HepG2 (cell line): ENCODE data around the gene BCL6. TPM values are rescaled to one million over a fixed set of nuclear protein-coding genes. Genes with fewer than 3 reads are reported as not detected.
A peak's percentile ranks its signal among the peaks of the same experiment; 100 is the strongest.

Experiments used
- ATAC-seq: fragments of 200-7000 bp; cut with Tn5 transposase; 3 replicates; pipeline ENCODE4 v1.9.1; 2020; ENCODE audit warnings: mild to moderate bottlenecking, moderate library complexity
- BruUV-seq: library from RNA; stranded (reverse); fragments of 400-500 nt; replicated peaks from 2 replicates; lab custom pipeline; 2021; lab: Mats Ljungman, UMichigan
- CTCF ChIA-PET: fragments of 300-600 bp; formaldehyde crosslinking; extraction: SDS; loops from one replicate; lab custom pipeline; 2021; ENCODE audit warnings: low total read pairs, inconsistent platforms, low intra/inter-chr PET ratio; lab: Yijun Ruan, JAX
- POLR2A ChIA-PET: fragments of 350-600 bp; sonication (Branson Sonifier 250); formaldehyde crosslinking; loops from one replicate; lab custom pipeline; 2020; ENCODE audit warnings: antibody characterized with exemption, inconsistent platforms; lab: Yijun Ruan, JAX
- DNase-seq: peaks from one replicate; pipeline ENCODE4 v3.0.0-alpha.2; 2015; ENCODE audit warnings: low spot score
- FAIRE-seq: peaks from 3 replicates; lab custom pipeline; 2011; peaks lifted over from hg19 to GRCh38; lab: Jason Lieb, UNC
- H2AFZ ChIP-seq: one replicate; pipeline ENCODE4 v1.6.1; 2011; ENCODE audit warnings: low read length, inconsistent platforms
- H3K27ac ChIP-seq: fragments of 300-600 bp; 3 replicates; pipeline ENCODE4 v1.8.0; 2011; ENCODE audit warnings: mixed run types, mild to moderate bottlenecking, mixed read lengths, low read length, inconsistent platforms; ENCODE audit not compliant: insufficient read depth; ENCODE audit errors: extremely low read length
- H3K27me3 ChIP-seq, 2 experiments: fragments of 200-600 bp in 1 of 2; 2 replicates in 1 of 2; 3 replicates in 1 of 2; pipeline versions ENCODE4 v1.6.0 to v1.8.0; 2011; ENCODE audit warnings: low read length in 2 of 2, mild to moderate bottlenecking in 2 of 2, moderate library complexity in 2 of 2, inconsistent platforms in 1 of 2; ENCODE audit not compliant: insufficient read depth in 2 of 2, control insufficient read depth in 1 of 2
- H3K36me3 ChIP-seq, 2 experiments: fragments of 200-600 bp in 1 of 2; replicated peaks in 1 of 2; 2 replicates in 1 of 2; 3 replicates in 1 of 2; pipeline versions ENCODE4 v1.5.1 to v1.8.0; 2011; ENCODE audit warnings: low read length in 2 of 2, inconsistent platforms in 1 of 2; ENCODE audit not compliant: insufficient read depth in 2 of 2, control insufficient read depth in 1 of 2
- H3K4me1 ChIP-seq: 2 replicates; pipeline ENCODE4 v1.5.1; 2012; ENCODE audit warnings: low read length, inconsistent platforms; ENCODE audit not compliant: insufficient read depth
- H3K4me2 ChIP-seq: 2 replicates; pipeline ENCODE4 v1.6.0; 2011; ENCODE audit warnings: low read depth, low read length, inconsistent platforms
- H3K4me3 ChIP-seq, 3 experiments: fragments of 200-600 bp in 1 of 3; sonication (generic), shearing (Covaris generic) in 1 of 3; replicated peaks in 1 of 3; 2 replicates each; pipeline ENCODE4 v1.5.1; 2011 to 2016; ENCODE audit warnings: low read length in 3 of 3, inconsistent platforms in 2 of 3, low read depth in 2 of 3, mild to moderate bottlenecking in 2 of 3, control low read depth in 1 of 3, mixed read lengths in 1 of 3; ENCODE audit not compliant: insufficient read depth in 1 of 3
- H3K79me2 ChIP-seq: one replicate; pipeline ENCODE4 v1.6.1; 2011; ENCODE audit warnings: low read length, inconsistent platforms; ENCODE audit not compliant: insufficient read depth
- H3K9ac ChIP-seq: 2 replicates; pipeline ENCODE4 v1.6.0; 2011; ENCODE audit warnings: mild to moderate bottlenecking, low read depth, low read length, inconsistent platforms; ENCODE audit not compliant: insufficient read depth
- H3K9me3 ChIP-seq: 2 replicates; pipeline ENCODE4 v1.5.1; 2012; ENCODE audit warnings: mild to moderate bottlenecking, low read length
- H4K20me1 ChIP-seq: 2 replicates; pipeline ENCODE4 v1.6.0; 2011; ENCODE audit warnings: inconsistent platforms, mild to moderate bottlenecking, low read length, moderate library complexity; ENCODE audit not compliant: insufficient read depth
- HNRNPK ChIP-seq: fragments of 200-400 bp; formaldehyde crosslinking; IDR thresholded peaks from 2 replicates; pipeline ENCODE4 v1.6.1; 2018; ENCODE audit warnings: low read length, low read depth, moderate library complexity, mild to moderate bottlenecking; ENCODE audit not compliant: poor library complexity, severe bottlenecking
- POLR2A ChIP-seq, 2 experiments: IDR thresholded peaks; 2 replicates each; pipeline ENCODE4 v1.6.1; 2011; ENCODE audit warnings: low read depth in 2 of 2, low read length in 2 of 2, mild to moderate bottlenecking in 1 of 2, moderate library complexity in 1 of 2; ENCODE audit not compliant: insufficient read depth in 1 of 2
- RBM22 ChIP-seq: fragments of 200-400 bp; formaldehyde crosslinking; optimal IDR thresholded peaks from 2 replicates; pipeline ENCODE3; 2017; ENCODE audit warnings: mild to moderate bottlenecking, low read length, moderate library complexity
- RNF2 ChIP-seq: fragments of 450-650 bp; conservative IDR thresholded peaks from 2 replicates; pipeline ENCODE4 v1.6.1; 2016; ENCODE audit warnings: low read depth
- SIN3A ChIP-seq: IDR thresholded peaks from 2 replicates; pipeline ENCODE4 v1.6.1; 2011; ENCODE audit warnings: low read depth, mild to moderate bottlenecking, control low read depth, low read length, borderline replicate concordance
- SIX1 ChIP-seq: sonication (generic); formaldehyde crosslinking; IDR thresholded peaks from 2 replicates; pipeline ENCODE4 v1.4.0; 2020; ENCODE audit warnings: missing genetic modification reagents, borderline replicate concordance
- SRSF9 ChIP-seq: fragments of 200-400 bp; formaldehyde crosslinking; IDR thresholded peaks from 2 replicates; pipeline ENCODE4 v1.6.1; 2018; ENCODE audit warnings: borderline replicate concordance, mild to moderate bottlenecking, low read depth, low read length; ENCODE audit not compliant: insufficient read depth, poor library complexity, severe bottlenecking
- ZNF530 ChIP-seq: sonication (generic); formaldehyde crosslinking; IDR thresholded peaks from 2 replicates; pipeline ENCODE4 v1.5.0; 2020; ENCODE audit warnings: low read depth, mild to moderate bottlenecking, missing genetic modification reagents
- WGBS: methylation state at CpG from one replicate; pipeline ENCODE4 v1.1.6; 2017; ENCODE audit warnings: low lambda C conversion rate; 5-methylcytosine and 5-hydroxymethylcytosine counted together
- in situ Hi-C: cut with HindIII; loops from 2 replicates; pipeline ENCODE4 v1.10.0; 2017; ENCODE audit warnings: low pct_unique_long_range_greater_than_20kb; ENCODE audit not compliant: extremely low pct_ligation_motif_present
- intact Hi-C: fragments of 100-400 bp; cut with micrococcal nuclease; formaldehyde crosslinking; loops from one replicate; pipeline ENCODE4 v1.10.0; 2022; ENCODE audit not compliant: unreplicated experiment
- polyA plus RNA-seq, 8 experiments: library from polyadenylated mRNA; depleted of rRNA in 3 of 8; stranded (reverse) in 7 of 8; unstranded in 1 of 8; fragments of >200 nt; fragmentation: Illumina TruSeq in 4 of 8; extraction: Trizol in 4 of 8; gene quantifications; 2 replicates each; pipeline versions ENCODE4 v1.2.1 to v1.2.3, GENCODE V29; 2011 to 2016; ENCODE audit warnings: low read depth in 4 of 8, missing spikeins in 1 of 8, mixed read lengths in 1 of 8; ENCODE audit not compliant: insufficient read depth in 1 of 8
- total RNA-seq, 5 experiments: library from RNA; depleted of rRNA; stranded (reverse); fragments of >200 nt; fragmentation: Illumina TruSeq; extraction: Trizol; gene quantifications; 2 replicates each; pipeline ENCODE4 v1.2.3, GENCODE V29; 2016; ENCODE audit warnings: low read depth in 1 of 5
- TF ChIP-seq, protein P1 (sequence below): sonication (generic); formaldehyde crosslinking; IDR thresholded peaks from 2 replicates; pipeline ENCODE4 v1.4.0; 2020; ENCODE audit warnings: missing genetic modification reagents
- TF ChIP-seq, protein P2 (sequence below): sonication (generic); formaldehyde crosslinking; IDR thresholded peaks from 2 replicates; pipeline ENCODE4 v1.5.0; 2020; ENCODE audit warnings: mild to moderate bottlenecking, missing genetic modification reagents, moderate library complexity
- TF ChIP-seq, protein P3 (sequence below): IDR thresholded peaks from 2 replicates; pipeline ENCODE4 v1.6.1; 2016; ENCODE audit warnings: control low read depth
- TF ChIP-seq, protein P4 (sequence below): sonication (generic); formaldehyde crosslinking; conservative IDR thresholded peaks from 2 replicates; pipeline ENCODE4 v1.8.0; 2022; ENCODE audit warnings: missing genetic modification reagents

Gene BCL6
- total and polyA plus RNA-seq, 2 of the 13 experiments (the other 11 are each of a cell fraction or from before 2014, with no cell fraction given): 21.2 to 53.7 TPM

DNA sequence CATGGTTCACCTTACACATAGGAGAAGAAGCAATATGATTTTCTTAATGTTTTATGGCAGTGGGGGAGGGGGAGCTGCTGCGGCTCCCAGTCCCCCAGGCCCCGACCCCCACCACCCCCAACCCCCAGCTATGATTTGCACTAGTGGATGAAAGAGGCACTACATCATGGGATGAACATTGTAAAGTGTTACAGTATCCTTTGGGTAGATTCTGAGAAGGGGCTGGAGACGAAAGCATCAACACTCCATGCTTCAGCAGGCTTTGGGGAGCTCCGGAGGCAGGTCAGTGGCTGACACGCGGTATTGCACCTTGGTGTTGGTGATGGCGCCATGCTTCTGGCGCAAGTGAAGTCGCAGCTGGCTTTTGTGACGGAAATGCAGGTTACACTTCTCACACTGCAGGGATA is 23.1 kb downstream of the BCL6 start:
- Histone ChIP-seq H3K36me3 (peaks cover 32 to 54% of the 10 kb centered on the region in 2 experiments), H3K27ac (no peak overlapping the region), H4K20me1 (peaks cover 8% of the 10 kb centered on the region; the same call in 1 of the 2 replicates), H3K4me3 (no peak overlapping the region), H3K4me1 (peaks cover 34% of the 10 kb centered on the region), H3K79me2 (no peaks in the 10 kb centered on the region), H3K9ac (no peak overlapping the region), H2AFZ (no peak overlapping the region), H3K4me2 (no peak overlapping the region), H3K9me3 (no peaks in the 10 kb centered on the region), H3K27me3 (no peaks in the 10 kb centered on the region)
- FAIRE-seq (no peak), ATAC-seq (no peak), DNase-seq (no peak)
- 95% methylated on average over 10 of the region's 10 CpGs for WGBS
- TF ChIP-seq SIN3A: no peak
- TF ChIP-seq, protein P1, sequence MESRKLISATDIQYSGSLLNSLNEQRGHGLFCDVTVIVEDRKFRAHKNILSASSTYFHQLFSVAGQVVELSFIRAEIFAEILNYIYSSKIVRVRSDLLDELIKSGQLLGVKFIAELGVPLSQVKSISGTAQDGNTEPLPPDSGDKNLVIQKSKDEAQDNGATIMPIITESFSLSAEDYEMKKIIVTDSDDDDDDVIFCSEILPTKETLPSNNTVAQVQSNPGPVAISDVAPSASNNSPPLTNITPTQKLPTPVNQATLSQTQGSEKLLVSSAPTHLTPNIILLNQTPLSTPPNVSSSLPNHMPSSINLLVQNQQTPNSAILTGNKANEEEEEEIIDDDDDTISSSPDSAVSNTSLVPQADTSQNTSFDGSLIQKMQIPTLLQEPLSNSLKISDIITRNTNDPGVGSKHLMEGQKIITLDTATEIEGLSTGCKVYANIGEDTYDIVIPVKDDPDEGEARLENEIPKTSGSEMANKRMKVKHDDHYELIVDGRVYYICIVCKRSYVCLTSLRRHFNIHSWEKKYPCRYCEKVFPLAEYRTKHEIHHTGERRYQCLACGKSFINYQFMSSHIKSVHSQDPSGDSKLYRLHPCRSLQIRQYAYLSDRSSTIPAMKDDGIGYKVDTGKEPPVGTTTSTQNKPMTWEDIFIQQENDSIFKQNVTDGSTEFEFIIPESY (CRISPR knock-in tag): peak; percentile 91
- peak; percentile 53 for TF ChIP-seq RBM22
- in situ Hi-C loops (no loop called here), intact Hi-C loops (no loop called here)
- CTCF ChIA-PET: no interaction called here
- POLR2A ChIA-PET: no interaction called here
- BruUV-seq: no TSS peak

DNA sequence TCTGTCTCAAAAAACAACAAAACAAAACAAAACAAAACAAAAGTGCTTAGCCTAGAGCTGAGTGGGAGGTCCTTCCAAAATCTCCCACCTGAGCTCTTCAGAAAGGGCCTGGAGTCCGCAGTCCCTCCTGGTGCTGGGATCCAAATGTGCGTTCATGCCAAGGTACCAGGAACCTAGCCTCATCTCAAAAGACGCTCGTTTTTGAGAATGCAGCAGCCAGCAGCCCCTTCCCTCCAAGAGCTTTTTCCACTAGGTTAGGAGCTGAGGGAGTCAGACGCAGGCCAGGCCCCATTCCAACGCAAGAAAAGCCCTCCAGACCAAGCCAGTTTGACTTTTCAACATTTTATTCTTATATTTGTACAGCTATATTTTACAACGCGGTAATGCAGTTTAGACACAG is 24.2 kb downstream of the BCL6 start:
- no peak overlapping the region for H2AFZ ChIP-seq
- no peak for DNase-seq
- peak overlapping the region; percentile 91 for H3K27ac ChIP-seq
- no peak overlapping the region for H3K4me2 ChIP-seq
- 95% methylated on average over 8 of the region's 8 CpGs for WGBS
- H4K20me1 ChIP-seq: peaks cover 8% of the 10 kb centered on the region; the same call in 1 of the 2 replicates
- no peak overlapping the region for H3K9ac ChIP-seq
- peaks cover 23 to 43% of the 10 kb centered on the region in 2 experiments for H3K36me3 ChIP-seq
- BruUV-seq: no TSS peak
- peaks cover 42% of the 10 kb centered on the region for H3K4me1 ChIP-seq
- POLR2A ChIA-PET: no interaction called here
- H3K4me3 ChIP-seq: no peak overlapping the region
- FAIRE-seq: no peak
- in situ Hi-C loops (no loop called here), intact Hi-C loops (no loop called here)
- H3K79me2 ChIP-seq: no peaks in the 10 kb centered on the region
- CTCF ChIA-PET: no interaction called here
- no peaks in the 10 kb centered on the region for H3K9me3 ChIP-seq
- H3K27me3 ChIP-seq: no peaks in the 10 kb centered on the region
- no peak for ATAC-seq
- TF ChIP-seq, protein P2, sequence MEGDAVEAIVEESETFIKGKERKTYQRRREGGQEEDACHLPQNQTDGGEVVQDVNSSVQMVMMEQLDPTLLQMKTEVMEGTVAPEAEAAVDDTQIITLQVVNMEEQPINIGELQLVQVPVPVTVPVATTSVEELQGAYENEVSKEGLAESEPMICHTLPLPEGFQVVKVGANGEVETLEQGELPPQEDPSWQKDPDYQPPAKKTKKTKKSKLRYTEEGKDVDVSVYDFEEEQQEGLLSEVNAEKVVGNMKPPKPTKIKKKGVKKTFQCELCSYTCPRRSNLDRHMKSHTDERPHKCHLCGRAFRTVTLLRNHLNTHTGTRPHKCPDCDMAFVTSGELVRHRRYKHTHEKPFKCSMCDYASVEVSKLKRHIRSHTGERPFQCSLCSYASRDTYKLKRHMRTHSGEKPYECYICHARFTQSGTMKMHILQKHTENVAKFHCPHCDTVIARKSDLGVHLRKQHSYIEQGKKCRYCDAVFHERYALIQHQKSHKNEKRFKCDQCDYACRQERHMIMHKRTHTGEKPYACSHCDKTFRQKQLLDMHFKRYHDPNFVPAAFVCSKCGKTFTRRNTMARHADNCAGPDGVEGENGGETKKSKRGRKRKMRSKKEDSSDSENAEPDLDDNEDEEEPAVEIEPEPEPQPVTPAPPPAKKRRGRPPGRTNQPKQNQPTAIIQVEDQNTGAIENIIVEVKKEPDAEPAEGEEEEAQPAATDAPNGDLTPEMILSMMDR: no peak
- TF ChIP-seq HNRNPK (no peak), ZNF530 (CRISPR knock-in tag) (no peak), RNF2 (no peak), SIX1 (CRISPR knock-in tag) (no peak), POLR2A (IDR thresholded peaks at IDR 0.05; ENCODE audit: insufficient read depth in 1 of 2, low read depth in 2 of 2, low read length in 2 of 2) (no peak), SRSF9 (no peak)
- TF ChIP-seq, protein P3, sequence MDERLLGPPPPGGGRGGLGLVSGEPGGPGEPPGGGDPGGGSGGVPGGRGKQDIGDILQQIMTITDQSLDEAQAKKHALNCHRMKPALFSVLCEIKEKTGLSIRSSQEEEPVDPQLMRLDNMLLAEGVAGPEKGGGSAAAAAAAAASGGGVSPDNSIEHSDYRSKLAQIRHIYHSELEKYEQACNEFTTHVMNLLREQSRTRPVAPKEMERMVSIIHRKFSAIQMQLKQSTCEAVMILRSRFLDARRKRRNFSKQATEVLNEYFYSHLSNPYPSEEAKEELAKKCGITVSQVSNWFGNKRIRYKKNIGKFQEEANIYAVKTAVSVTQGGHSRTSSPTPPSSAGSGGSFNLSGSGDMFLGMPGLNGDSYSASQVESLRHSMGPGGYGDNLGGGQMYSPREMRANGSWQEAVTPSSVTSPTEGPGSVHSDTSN (CRISPR knock-in tag): no peak
- TF ChIP-seq, protein P4, sequence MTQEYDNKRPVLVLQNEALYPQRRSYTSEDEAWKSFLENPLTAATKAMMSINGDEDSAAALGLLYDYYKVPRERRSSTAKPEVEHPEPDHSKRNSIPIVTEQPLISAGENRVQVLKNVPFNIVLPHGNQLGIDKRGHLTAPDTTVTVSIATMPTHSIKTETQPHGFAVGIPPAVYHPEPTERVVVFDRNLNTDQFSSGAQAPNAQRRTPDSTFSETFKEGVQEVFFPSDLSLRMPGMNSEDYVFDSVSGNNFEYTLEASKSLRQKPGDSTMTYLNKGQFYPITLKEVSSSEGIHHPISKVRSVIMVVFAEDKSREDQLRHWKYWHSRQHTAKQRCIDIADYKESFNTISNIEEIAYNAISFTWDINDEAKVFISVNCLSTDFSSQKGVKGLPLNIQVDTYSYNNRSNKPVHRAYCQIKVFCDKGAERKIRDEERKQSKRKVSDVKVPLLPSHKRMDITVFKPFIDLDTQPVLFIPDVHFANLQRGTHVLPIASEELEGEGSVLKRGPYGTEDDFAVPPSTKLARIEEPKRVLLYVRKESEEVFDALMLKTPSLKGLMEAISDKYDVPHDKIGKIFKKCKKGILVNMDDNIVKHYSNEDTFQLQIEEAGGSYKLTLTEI (CRISPR knock-in tag): no peak
